Activated naive CD4-positive, alpha-beta T cell treated with anti-CD3 and anti-CD28 coated beads, Interleukin-2, amount 50 U/mL, for 24 hours (primary cell): ENCODE results near the gene PERP.
"Not testable (repeated sequence)": the region's sequence is repeated elsewhere in the genome, so short reads cannot be mapped to it uniquely, and the experiment has no call there.

Source experiments
- H3K27ac Mint-ChIP-seq: one replicate; pipeline ENCODE4 v1.8.0; 2021; ENCODE audit warnings: mild to moderate bottlenecking, mixed read lengths
- H3K27me3 Mint-ChIP-seq: one replicate; pipeline ENCODE4 v1.8.0; 2021; ENCODE audit warnings: mixed read lengths
- H3K36me3 Mint-ChIP-seq: one replicate; pipeline ENCODE4 v1.8.0; 2021; ENCODE audit warnings: mixed read lengths
- H3K4me1 Mint-ChIP-seq: one replicate; pipeline ENCODE4 v1.8.0; 2021; ENCODE audit warnings: mixed read lengths
- H3K4me3 Mint-ChIP-seq: one replicate; pipeline ENCODE4 v1.8.0; 2021; ENCODE audit warnings: mild to moderate bottlenecking, mixed read lengths
- H3K9me3 Mint-ChIP-seq: one replicate; pipeline ENCODE4 v1.8.0; 2021; ENCODE audit warnings: mixed read lengths

PERP gene

GRCh38 chr6:138107078-138107751 is at the start of gene PERP:
Gene PERP, minus strand, starts transcription at chr6:138107419. Its CDS starts 79 bp downstream, at chr6:138107340.
- H3K27ac Mint-ChIP-seq, result no peak within 1 kb of the TSS
- H3K4me1 Mint-ChIP-seq, result peaks cover 19% of the 10 kb centered on the region

GRCh38 chr6:138155443-138155842 is 48.2 kb upstream of the PERP start:
- H3K36me3 Mint-ChIP-seq, result no peaks in the 10 kb centered on the region
- no peaks in the 10 kb centered on the region for H3K4me1 Mint-ChIP-seq
- no peak overlapping the region for H3K27ac Mint-ChIP-seq
- no peak overlapping the region for H3K4me3 Mint-ChIP-seq
- peaks cover 7% of the 10 kb centered on the region for H3K9me3 Mint-ChIP-seq
- peaks cover 33% of the 10 kb centered on the region for H3K27me3 Mint-ChIP-seq

More at GRCh38 chr6:138107078-138107751, at the start of gene PERP:
- H3K4me3 Mint-ChIP-seq, result peak within 1 kb of the TSS; percentile 89
- peaks cover 34% of the 10 kb centered on the region for H3K27me3 Mint-ChIP-seq
- no peaks in the 10 kb centered on the region for H3K9me3 Mint-ChIP-seq
- no peaks in the 10 kb centered on the region for H3K36me3 Mint-ChIP-seq

GRCh38 chr6:138146544-138146943 is 39.3 kb upstream of the PERP start:
- Mint-ChIP-seq H3K4me1 (no peaks in the 10 kb centered on the region), H3K27ac (no peak overlapping the region), H3K36me3 (no peaks in the 10 kb centered on the region), H3K27me3 (peaks cover 24% of the 10 kb centered on the region), H3K9me3 (no peaks in the 10 kb centered on the region), H3K4me3 (no peak overlapping the region)

DNA sequence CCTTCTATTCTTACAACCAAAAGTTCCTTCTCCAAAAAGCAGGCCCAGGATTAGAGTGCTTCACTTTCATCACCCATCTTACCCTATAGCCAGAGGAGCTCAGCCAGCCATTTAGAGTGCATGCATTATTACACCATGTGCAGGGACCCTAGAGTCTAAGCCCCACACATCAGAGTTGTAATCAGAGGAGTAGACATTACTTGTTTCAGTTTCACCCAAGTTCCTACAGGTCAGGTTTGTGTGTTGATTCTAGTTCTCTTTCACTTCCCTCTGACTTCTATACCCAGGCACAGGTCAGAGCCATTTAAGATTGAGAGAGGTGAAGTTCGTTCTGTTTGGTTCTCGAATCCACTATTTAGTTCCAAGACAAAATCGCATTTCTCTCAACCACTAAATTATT is 38.2 kb upstream of the PERP start:
- Mint-ChIP-seq H3K27me3 (peaks cover 24% of the 10 kb centered on the region), H3K4me1 (no peaks in the 10 kb centered on the region), H3K4me3 (no peak overlapping the region), H3K9me3 (no peaks in the 10 kb centered on the region), H3K27ac (no peak overlapping the region), H3K36me3 (no peaks in the 10 kb centered on the region)

DNA sequence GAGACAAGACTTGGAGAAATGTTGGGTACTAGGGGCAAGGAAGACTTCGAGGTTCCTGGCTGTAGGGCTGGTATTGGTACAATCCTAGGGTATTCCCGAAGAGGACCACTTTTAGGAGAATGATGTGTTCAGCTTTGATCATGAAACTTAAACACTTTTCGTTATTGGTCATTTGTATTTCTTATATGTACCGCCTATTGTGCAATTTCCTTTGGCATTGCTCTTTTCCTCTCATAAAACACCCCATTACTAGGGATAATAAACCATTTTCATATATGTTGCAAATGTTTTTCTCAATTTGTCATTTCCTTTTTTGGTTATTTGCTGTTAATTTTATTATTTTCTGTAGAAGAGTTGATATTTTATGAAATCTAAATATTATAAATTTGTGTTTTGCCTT is 35.6 kb upstream of the PERP start:
- Mint-ChIP-seq H3K36me3 (no peaks in the 10 kb centered on the region), H3K9me3 (no peaks in the 10 kb centered on the region), H3K27me3 (peaks cover 26% of the 10 kb centered on the region), H3K27ac (no peak overlapping the region), H3K4me3 (no peak overlapping the region), H3K4me1 (no peaks in the 10 kb centered on the region)

DNA sequence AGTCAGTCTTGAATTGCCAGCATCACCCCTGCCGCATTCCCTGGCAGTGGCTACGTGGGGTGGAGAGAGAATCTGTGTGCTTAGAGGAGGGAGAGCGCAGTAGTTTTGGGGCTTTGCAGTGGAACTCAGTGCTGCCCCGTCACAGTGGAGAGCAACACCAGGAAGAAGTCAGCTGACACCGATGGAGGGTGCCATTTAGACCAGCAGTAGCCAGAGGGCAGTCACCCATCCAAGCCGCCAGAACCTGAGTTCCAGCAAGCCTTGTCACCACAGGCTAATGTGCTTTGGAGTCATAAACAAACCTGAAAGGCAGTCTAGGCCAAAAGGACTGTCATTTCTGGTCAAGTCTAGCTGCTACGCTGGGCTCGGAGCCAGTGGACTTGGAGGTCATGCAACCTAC is 22.0 kb upstream of the PERP start:
- no peaks in the 10 kb centered on the region for H3K36me3 Mint-ChIP-seq
- H3K27ac Mint-ChIP-seq, result no peak overlapping the region
- no peak overlapping the region for H3K4me3 Mint-ChIP-seq
- no peaks in the 10 kb centered on the region for H3K4me1 Mint-ChIP-seq
- H3K27me3 Mint-ChIP-seq, result peaks cover 8% of the 10 kb centered on the region
- peaks cover 3% of the 10 kb centered on the region for H3K9me3 Mint-ChIP-seq

- Mint-ChIP-seq H3K27me3 (peaks cover 7% of the 10 kb centered on the region), H3K9me3 (peaks cover 6% of the 10 kb centered on the region), H3K4me3 (no peak overlapping the region), H3K27ac (no peak overlapping the region), H3K36me3 (no peaks in the 10 kb centered on the region), H3K4me1 (no peaks in the 10 kb centered on the region)
Observed at GRCh38 chr6:138128096-138128495, 20.9 kb upstream of the PERP start.

DNA sequence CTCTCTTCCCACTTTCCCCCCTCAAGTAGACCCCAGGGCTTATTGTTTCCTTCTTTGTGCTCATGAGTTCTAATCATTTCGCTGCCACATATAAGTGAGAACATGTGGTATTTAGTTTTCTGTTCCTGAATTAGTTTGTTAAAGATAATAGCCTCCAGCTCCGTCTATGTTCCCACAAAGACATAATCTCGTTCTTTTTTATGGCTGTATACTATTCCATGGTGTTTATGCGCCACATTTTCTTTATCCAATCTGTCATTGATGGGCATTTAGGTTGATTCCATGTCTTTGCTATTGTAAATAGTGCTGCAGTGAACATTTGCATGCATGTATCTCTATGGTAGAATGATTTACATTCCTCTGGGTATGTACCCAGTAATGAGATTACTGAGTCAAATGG is 16.9 kb upstream of the PERP start:
- no peaks in the 10 kb centered on the region for H3K36me3 Mint-ChIP-seq
- H3K27ac Mint-ChIP-seq, result no peak overlapping the region
- no peak overlapping the region for H3K4me3 Mint-ChIP-seq
- H3K9me3 Mint-ChIP-seq, result peaks cover 6% of the 10 kb centered on the region
- H3K4me1 Mint-ChIP-seq, result no peaks in the 10 kb centered on the region
- peaks cover 18% of the 10 kb centered on the region for H3K27me3 Mint-ChIP-seq

DNA sequence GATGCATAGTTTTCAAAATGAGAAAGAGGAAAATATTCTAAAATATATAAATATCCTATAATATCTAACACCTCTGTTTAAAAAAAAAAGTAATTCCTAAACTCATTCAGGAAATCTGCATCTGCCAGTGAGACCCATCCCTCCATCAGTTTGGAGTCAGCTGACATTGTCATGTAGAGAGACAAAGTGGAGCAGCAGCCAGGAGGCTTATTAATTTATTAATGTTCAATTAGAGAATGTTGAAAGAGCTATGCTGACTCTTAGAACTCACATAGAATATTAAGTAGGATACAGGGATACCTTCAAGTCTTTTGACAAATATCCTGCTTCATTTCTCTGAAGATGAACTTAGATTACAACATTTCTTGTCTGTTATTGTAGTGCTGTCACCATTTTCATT is 12.8 kb upstream of the PERP start:
- H3K9me3 Mint-ChIP-seq, result peaks cover 6% of the 10 kb centered on the region
- no peak overlapping the region for H3K4me3 Mint-ChIP-seq
- H3K4me1 Mint-ChIP-seq, result peaks cover 6% of the 10 kb centered on the region

DNA sequence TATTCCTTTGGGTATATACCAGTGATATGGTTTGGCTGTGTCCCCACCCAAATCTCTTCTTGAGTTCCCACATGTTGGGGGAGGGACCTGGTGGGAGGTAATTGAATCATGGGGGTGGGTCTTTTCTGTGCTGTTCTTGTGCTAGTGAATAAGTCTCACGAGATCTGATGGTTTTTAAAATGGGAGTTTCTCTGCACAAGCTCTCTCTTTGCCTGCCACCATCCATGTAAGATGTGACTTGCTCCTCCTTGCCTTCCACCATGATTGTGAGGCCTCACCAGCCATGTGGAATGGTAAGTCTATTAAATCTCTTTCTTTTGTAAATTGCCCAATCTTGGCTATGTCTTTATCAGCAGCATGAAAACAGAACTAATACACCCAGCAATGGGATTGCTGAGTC is 12.0 kb upstream of the PERP start:
- H3K36me3 Mint-ChIP-seq, H3K4me3 Mint-ChIP-seq, H3K9me3 Mint-ChIP-seq, H3K27ac Mint-ChIP-seq, H3K4me1 Mint-ChIP-seq: not testable (repeated sequence)
- peaks cover 22% of the 10 kb centered on the region for H3K27me3 Mint-ChIP-seq

More for the DNA sequence above, 12.8 kb upstream of the PERP start:
- Mint-ChIP-seq H3K27ac (no peak overlapping the region), H3K27me3 (peaks cover 25% of the 10 kb centered on the region), H3K36me3 (no peaks in the 10 kb centered on the region)

GRCh38 chr6:138117376-138117914 is 10.2 kb upstream of the PERP start:
- Mint-ChIP-seq H3K4me3 (no peak overlapping the region), H3K4me1 (peaks cover 6% of the 10 kb centered on the region), H3K27me3 (peaks cover 19% of the 10 kb centered on the region), H3K27ac (no peak overlapping the region), H3K9me3 (no peaks in the 10 kb centered on the region), H3K36me3 (no peaks in the 10 kb centered on the region)

- no peaks in the 10 kb centered on the region for H3K9me3 Mint-ChIP-seq
- no peaks in the 10 kb centered on the region for H3K36me3 Mint-ChIP-seq
- H3K4me1 Mint-ChIP-seq, result peaks cover 6% of the 10 kb centered on the region
- H3K27me3 Mint-ChIP-seq, result peaks cover 16% of the 10 kb centered on the region
- H3K4me3 Mint-ChIP-seq, result no peak overlapping the region
- H3K27ac Mint-ChIP-seq, result no peak overlapping the region
Observed at GRCh38 chr6:138116661-138116999, 9.4 kb upstream of the PERP start.

- no peak overlapping the region for H3K27ac Mint-ChIP-seq
- peaks cover 6% of the 10 kb centered on the region for H3K4me1 Mint-ChIP-seq
- H3K36me3 Mint-ChIP-seq, result no peaks in the 10 kb centered on the region
- no peaks in the 10 kb centered on the region for H3K9me3 Mint-ChIP-seq
- peaks cover 13% of the 10 kb centered on the region for H3K27me3 Mint-ChIP-seq
- H3K4me3 Mint-ChIP-seq, result no peak overlapping the region
Observed at GRCh38 chr6:138115877-138116660, 8.8 kb upstream of the PERP start.

GRCh38 chr6:138115201-138115600 is 8.0 kb upstream of the PERP start:
- no peaks in the 10 kb centered on the region for H3K36me3 Mint-ChIP-seq
- H3K9me3 Mint-ChIP-seq, result no peaks in the 10 kb centered on the region
- no peak overlapping the region for H3K27ac Mint-ChIP-seq
- H3K4me3 Mint-ChIP-seq, result no peak overlapping the region
- peaks cover 9% of the 10 kb centered on the region for H3K27me3 Mint-ChIP-seq
- peaks cover 6% of the 10 kb centered on the region for H3K4me1 Mint-ChIP-seq

- Mint-ChIP-seq H3K4me3 (no peak overlapping the region), H3K9me3 (no peaks in the 10 kb centered on the region), H3K27me3 (peaks cover 14% of the 10 kb centered on the region), H3K27ac (no peak overlapping the region), H3K4me1 (peaks cover 11% of the 10 kb centered on the region), H3K36me3 (no peaks in the 10 kb centered on the region)
Observed at GRCh38 chr6:138113588-138114210, 6.5 kb upstream of the PERP start.

DNA sequence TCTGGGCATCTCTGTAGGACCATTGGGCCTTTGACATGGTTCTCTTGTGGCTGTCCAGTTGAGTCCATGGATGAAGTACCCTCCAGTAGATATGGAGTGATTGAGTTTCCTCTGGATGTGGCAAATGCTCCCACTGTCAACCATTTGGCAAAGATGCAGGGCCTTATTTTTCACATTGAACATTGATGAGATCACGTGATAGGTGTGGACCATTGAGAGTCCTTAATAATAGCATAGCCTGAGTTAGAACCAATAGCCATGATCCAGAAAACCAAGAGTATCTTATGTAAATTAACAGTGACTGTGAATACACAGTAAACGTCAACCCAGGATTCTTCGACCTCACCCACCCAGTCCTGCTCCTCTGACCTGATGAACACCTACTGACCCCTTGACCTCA is 3.0 kb upstream of the PERP start:
- peaks cover 25% of the 10 kb centered on the region for H3K27me3 Mint-ChIP-seq
- no peak overlapping the region for H3K27ac Mint-ChIP-seq
- H3K4me3 Mint-ChIP-seq, result no peak overlapping the region
- H3K4me1 Mint-ChIP-seq, result peaks cover 19% of the 10 kb centered on the region
- no peaks in the 10 kb centered on the region for H3K36me3 Mint-ChIP-seq
- H3K9me3 Mint-ChIP-seq, result no peaks in the 10 kb centered on the region
